PC-9 (cell line): ENCODE measurements around the gene PTPRM.

Experiments used
- CTCF ChIP-seq: fragments of 200-600 bp; sonication (generic); conservative IDR thresholded peaks from 2 replicates; pipeline ENCODE4 v1.6.1; 2017; ENCODE audit warnings: mixed run types, antibody characterized with exemption, mild to moderate bottlenecking, moderate library complexity
- EZH2 ChIP-seq: fragments of 200-600 bp; sonication (generic); IDR thresholded peaks from 2 replicates; pipeline ENCODE4 v1.8.0; 2017; ENCODE audit warnings: antibody characterized with exemption, low read depth

DNA sequence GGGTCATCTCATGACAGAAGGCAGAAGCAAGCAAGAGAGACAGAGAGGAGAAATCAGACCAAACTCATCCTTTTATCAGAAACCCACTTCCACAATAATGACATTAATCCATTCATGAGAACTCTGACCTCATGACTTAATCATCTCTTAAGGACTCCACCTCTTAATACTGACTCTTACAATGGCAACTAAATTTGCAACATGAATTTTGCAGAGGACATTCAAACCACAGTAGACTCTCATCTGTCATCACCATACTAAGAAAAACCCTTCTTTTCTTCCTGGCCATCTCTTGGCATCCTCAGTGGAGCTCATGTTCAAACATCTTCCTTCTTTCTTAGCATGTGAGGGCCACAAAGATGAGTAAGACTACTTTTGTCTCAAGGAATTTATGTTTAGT lies 565.9 kb downstream of the PTPRM start:
- TF ChIP-seq CTCF, result no peak
- no peak for TF ChIP-seq EZH2
